A549 (cell line): ENCODE data around the gene MND1. TPM values are rescaled to one million over a fixed set of nuclear protein-coding genes. Genes with fewer than 3 reads are reported as not detected.

Experiments used
- ATAC-seq, 2 experiments: fragments of 200-7000 bp in 1 of 2; fragments of >200 bp in 1 of 2; cut with Nextera tagmentation in 1 of 2; cut with Tn5 transposase in 1 of 2; 3 replicates each; pipeline versions ENCODE4 v1.8.0 to v1.9.1; 2018 to 2020; ENCODE audit warnings: mild to moderate bottlenecking in 1 of 2, moderate library complexity in 1 of 2
- CTCF ChIA-PET: fragments of 300-600 bp; sonication (Branson Sonifier 250); formaldehyde crosslinking; extraction: SDS; loops from one replicate; lab custom pipeline; 2021; ENCODE audit warnings: antibody characterized with exemption, inconsistent platforms; lab: Yijun Ruan, JAX
- POLR2A ChIA-PET: fragments of 350-600 bp; formaldehyde crosslinking; extraction: SDS; loops from one replicate; lab custom pipeline; 2021; ENCODE audit warnings: antibody characterized with exemption, inconsistent platforms; lab: Yijun Ruan, JAX
- DNase-seq, 2 experiments: peaks; one replicate each; pipeline versions ENCODE4 v3.0.0 to v3.0.0-alpha.2; 2011 to 2016; ENCODE audit warnings: low read depth in 1 of 2, low spot score in 1 of 2
- FAIRE-seq: peaks from 2 replicates; lab custom pipeline; 2011; peaks lifted over from hg19 to GRCh38; lab: Jason Lieb, UNC
- H3K27ac ChIP-seq, 2 experiments: fragments of >200 bp; sonication (Bioruptor Twin); formaldehyde crosslinking; 3 replicates each; pipeline ENCODE4 v1.5.1; 2016 to 2017
- H3K4me1 ChIP-seq: fragments of >200 bp; sonication (Bioruptor Twin); formaldehyde crosslinking; 3 replicates; pipeline ENCODE4 v1.6.1; 2016
- H3K4me2 ChIP-seq: fragments of >200 bp; sonication (Bioruptor Twin); formaldehyde crosslinking; 3 replicates; pipeline ENCODE4 v1.6.1; 2016
- H3K4me3 ChIP-seq: fragments of >200 bp; sonication (Bioruptor Twin); formaldehyde crosslinking; 3 replicates; pipeline ENCODE4 v1.5.1; 2016
- H3K9me3 ChIP-seq: fragments of >200 bp; sonication (Bioruptor Twin); formaldehyde crosslinking; 3 replicates; pipeline ENCODE4 v1.6.1; 2016
- CHD2 ChIP-seq: fragments of 150-350 bp; IDR thresholded peaks from 2 replicates; pipeline ENCODE4 v1.6.1; 2014; ENCODE audit warnings: low read length; ENCODE audit not compliant: partially characterized antibody
- EHF ChIP-seq: fragments of 250-450 bp; sonication (Bioruptor Pico); IDR thresholded peaks from 2 replicates; pipeline ENCODE4 v1.5.0; 2020; ENCODE audit warnings: mild to moderate bottlenecking
- EP300 ChIP-seq, 2 experiments: fragments of >200 bp; sonication (Bioruptor Twin); formaldehyde crosslinking; IDR thresholded peaks; 2 replicates in 1 of 2; 3 replicates in 1 of 2; pipeline ENCODE4 v1.6.1; 2016 to 2017
- FOSB ChIP-seq: fragments of 250-450 bp; sonication (Bioruptor Pico); IDR thresholded peaks from 2 replicates; pipeline ENCODE4 v1.5.0; 2020; ENCODE audit warnings: mild to moderate bottlenecking, moderate library complexity
- GATA3 ChIP-seq: IDR thresholded peaks from 2 replicates; pipeline ENCODE4 v1.6.1; 2012; ENCODE audit warnings: borderline replicate concordance
- HDAC2 ChIP-seq: fragments of 200-600 bp; sonication (generic); IDR thresholded peaks from 2 replicates; pipeline ENCODE4 v1.6.1; 2016
- HOXB5 ChIP-seq: fragments of 250-450 bp; sonication (Bioruptor Pico); IDR thresholded peaks from 2 replicates; pipeline ENCODE4 v1.5.0; 2020; ENCODE audit warnings: mild to moderate bottlenecking, moderate library complexity
- JUN ChIP-seq, 2 experiments: fragments of >200 bp; sonication (Bioruptor Twin); formaldehyde crosslinking; IDR thresholded peaks; 2 replicates in 1 of 2; 3 replicates in 1 of 2; pipeline ENCODE4 v1.6.1; 2016 to 2017
- JUNB ChIP-seq: fragments of >200 bp; sonication (Bioruptor Twin); formaldehyde crosslinking; IDR thresholded peaks from 2 replicates; pipeline ENCODE4 v1.6.1; 2016
- KDM5A ChIP-seq: fragments of 200-600 bp; sonication (generic); IDR thresholded peaks from 2 replicates; pipeline ENCODE4 v1.6.1; 2016; ENCODE audit warnings: antibody characterized with exemption, mild to moderate bottlenecking
- MAFK ChIP-seq: fragments of 450-650 bp; IDR thresholded peaks from 2 replicates; pipeline ENCODE4 v1.6.1; 2014; ENCODE audit not compliant: partially characterized antibody
- MAZ ChIP-seq: fragments of 150-350 bp; IDR thresholded peaks from 2 replicates; pipeline ENCODE4 v1.6.1; 2014; ENCODE audit warnings: antibody characterized with exemption, low read depth, low read length, borderline replicate concordance
- PHF8 ChIP-seq: fragments of 200-600 bp; sonication (generic); IDR thresholded peaks from 2 replicates; pipeline ENCODE4 v1.6.1; 2016; ENCODE audit warnings: low read depth, mild to moderate bottlenecking, antibody characterized with exemption, moderate library complexity, borderline replicate concordance
- POLR2A ChIP-seq: IDR thresholded peaks from 2 replicates; pipeline ENCODE4 v1.6.1; 2012; ENCODE audit warnings: mild to moderate bottlenecking, low read length
- RAD21 ChIP-seq, 2 experiments: fragments of >200 bp in 1 of 2; sonication (Bioruptor Twin) in 1 of 2; formaldehyde crosslinking in 1 of 2; IDR thresholded peaks in 1 of 2; conservative IDR thresholded peaks in 1 of 2; 2 replicates in 1 of 2; 3 replicates in 1 of 2; pipeline ENCODE4 v1.6.1; 2012 to 2018; ENCODE audit warnings: inconsistent platforms in 1 of 2
- RCOR1 ChIP-seq: fragments of 150-350 bp; IDR thresholded peaks from 2 replicates; pipeline ENCODE4 v1.6.1; 2014; ENCODE audit warnings: antibody characterized with exemption, low read length, low read depth
- SMC3 ChIP-seq: fragments of >200 bp; sonication (Bioruptor Twin); formaldehyde crosslinking; IDR thresholded peaks from 3 replicates; pipeline ENCODE4 v1.6.1; 2018; ENCODE audit warnings: inconsistent platforms
- ZFP36 ChIP-seq: fragments of 450-650 bp; IDR thresholded peaks from 2 replicates; pipeline ENCODE4 v1.6.1; 2014; ENCODE audit warnings: borderline replicate concordance; ENCODE audit not compliant: partially characterized antibody
- ZNF302 ChIP-seq: fragments of 250-450 bp; sonication (Bioruptor Pico); IDR thresholded peaks from 2 replicates; pipeline ENCODE4 v1.9.0; 2021; ENCODE audit warnings: inconsistent platforms, mild to moderate bottlenecking, moderate library complexity
- ZSCAN20 ChIP-seq: fragments of 250-450 bp; sonication (Bioruptor Pico); IDR thresholded peaks from 2 replicates; pipeline ENCODE4 v1.8.0; 2022; ENCODE audit warnings: mild to moderate bottlenecking, moderate library complexity
- WGBS: methylation state at CpG from one replicate; pipeline ENCODE4 v1.1.6; 2017; ENCODE audit errors: missing lambda C conversion rate; 5-methylcytosine and 5-hydroxymethylcytosine counted together
- polyA minus RNA-seq: library from RNA; depleted of rRNA, polyadenylated mRNA; stranded (reverse); fragments of >200 nt; gene quantifications from 2 replicates; pipeline ENCODE4 v1.2.3, GENCODE V29; 2011; rRNA and poly(A)+ RNA removed
- polyA plus RNA-seq, 4 experiments: library from polyadenylated mRNA; depleted of rRNA in 3 of 4; stranded (reverse); fragments of >200 nt; fragmentation: RNase III in 1 of 4; extraction: RNeasy Plus Mini Kit Qiagen cat#74134 plus additional on column Dnase treatment in 1 of 4; gene quantifications; 2 replicates in 3 of 4; 3 replicates in 1 of 4; pipeline ENCODE4 v1.2.3, GENCODE V29; 2011 to 2017
- TF ChIP-seq, protein P1 (sequence below): fragments of 450-650 bp; IDR thresholded peaks from 2 replicates; pipeline ENCODE4 v1.6.1; 2014; ENCODE audit warnings: antibody characterized with exemption
- TF ChIP-seq, protein P2 (sequence below): IDR thresholded peaks from 2 replicates; pipeline ENCODE4 v1.6.1; 2012; ENCODE audit warnings: low read depth, borderline replicate concordance
- TF ChIP-seq, protein P3 (sequence below): fragments of 200-600 bp; sonication (generic); IDR thresholded peaks from 2 replicates; pipeline ENCODE4 v1.6.1; 2016; ENCODE audit warnings: antibody characterized with exemption, mild to moderate bottlenecking, moderate library complexity
- TF ChIP-seq, protein P4 (sequence below): fragments of >200 bp; sonication (Bioruptor Twin); formaldehyde crosslinking; IDR thresholded peaks from 3 replicates; pipeline ENCODE4 v1.6.1; 2016
- TF ChIP-seq, protein P5 (sequence below): fragments of >200 bp; sonication (Bioruptor Twin); formaldehyde crosslinking; IDR thresholded peaks from 3 replicates; pipeline ENCODE4 v1.5.1; 2016
- TF ChIP-seq, protein P6 (sequence below): IDR thresholded peaks from 2 replicates; pipeline ENCODE4 v1.6.1; 2012

MND1 gene, protein sequence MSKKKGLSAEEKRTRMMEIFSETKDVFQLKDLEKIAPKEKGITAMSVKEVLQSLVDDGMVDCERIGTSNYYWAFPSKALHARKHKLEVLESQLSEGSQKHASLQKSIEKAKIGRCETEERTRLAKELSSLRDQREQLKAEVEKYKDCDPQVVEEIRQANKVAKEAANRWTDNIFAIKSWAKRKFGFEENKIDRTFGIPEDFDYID
- polyA plus RNA-seq (2011; rRNA removed) = 8.3 and 16.6 TPM in 2 replicates
- polyA plus RNA-seq (2012; cell fraction: cytosol; rRNA removed) = 3.9 and 6.4 TPM in 2 replicates
- 0.54 and 1.6 TPM in 2 replicates for polyA plus RNA-seq (2012; cell fraction: nucleus; rRNA removed)
- polyA plus RNA-seq (2017; fragmentation: RNase III; extraction: RNeasy Plus Mini Kit Qiagen cat#74134 plus additional on column Dnase treatment) = 14.7 to 16.5 TPM (median 16.3 TPM) in 3 replicates
- polyA minus RNA-seq = 0.97 and 2.0 TPM in 2 replicates

DNA sequence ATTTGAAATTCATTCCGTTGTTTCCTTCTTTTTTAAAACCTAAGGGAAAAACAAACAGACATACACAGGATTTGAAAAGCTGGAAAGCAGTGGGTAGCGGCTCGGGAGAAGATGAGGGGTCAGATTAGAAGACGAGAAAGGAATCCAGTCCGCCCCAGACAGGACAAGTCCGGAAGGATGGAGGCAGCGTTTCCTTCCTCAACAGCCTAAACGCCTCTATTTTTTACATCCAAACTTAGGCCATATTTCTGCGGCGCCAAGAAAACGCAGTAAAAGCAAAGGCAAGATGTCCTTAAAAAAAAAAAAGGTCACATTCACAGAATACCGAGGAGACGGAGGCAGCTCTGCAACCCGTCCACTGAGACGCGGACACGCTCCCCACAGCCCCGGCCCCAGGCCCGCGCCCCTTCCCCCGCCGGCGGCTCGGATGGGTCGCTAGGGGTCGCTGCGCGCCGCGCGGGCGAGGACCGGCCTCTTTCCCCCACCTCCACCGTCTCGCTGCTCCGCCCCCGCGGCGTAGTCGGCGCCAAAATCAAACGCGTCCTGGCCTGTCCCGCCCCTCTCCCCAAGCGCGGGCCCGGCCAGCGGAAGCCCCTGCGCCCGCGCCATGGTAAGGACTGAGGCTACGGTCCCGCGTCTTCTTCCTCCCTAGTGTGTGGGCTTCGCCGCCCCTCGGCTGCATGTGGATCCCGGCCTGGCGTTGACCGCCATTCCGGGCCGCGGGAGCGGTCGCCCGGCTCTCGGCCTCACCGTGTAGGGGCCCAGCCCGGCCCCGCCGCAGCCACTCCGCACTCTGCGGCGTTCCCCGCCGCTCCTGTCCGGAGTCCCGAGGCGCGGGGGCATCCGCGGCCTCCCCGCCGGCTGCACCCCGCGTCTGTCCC is at the start of gene MND1:
MND1 (plus strand) TSS at position 558 of the 881 bp plus-strand sequence; CDS start at position 608, 50 bp downstream.
- FAIRE-seq (no peak), DNase-seq (peak; percentile 66 to 80), ATAC-seq (peak; percentile 90 to 96)
- WGBS = 5% methylated on average over 23 of the region's 86 CpGs
- Histone ChIP-seq H3K9me3 (no peaks in the 10 kb centered on the region), H3K4me1 (peaks cover 19% of the 10 kb centered on the region; the same call in 2 of the 3 replicates), H3K4me3 (peak within 1 kb of the TSS; percentile 96), H3K4me2 (peak within 1 kb of the TSS; percentile 95), H3K27ac (peak within 1 kb of the TSS; percentile 86 to 94)
- ChIA-PET CTCF (interaction anchor here (0.7 to 2.9 kb wide), 14 partner anchors 14 to 406 kb away, joined by 3 to 16 read pairs (median 4); partner anchors contain the start of gene TMEM131L), POLR2A (no interaction called here)
- TF ChIP-seq KDM5A (peak; percentile 88), JUN (IDR thresholded peaks at IDR 0.05) (peak in 1 of 2 experiments; percentile 54; a peak in 2 of 5 replicates), JUNB (no peak), POLR2A (peak; percentile 48), RCOR1 (no peak), MAFK (no peak), ZFP36 (no peak), ZNF302 (CRISPR knock-in tag) (no peak), EP300 (IDR thresholded peaks at IDR 0.05) (no peak), RAD21 (conservative IDR thresholded peaks at IDR 0.05 in 1 of 2, IDR thresholded peaks at IDR 0.05 in 1 of 2) (peak; percentile 64 to 92), GATA3 (no peak), HOXB5 (CRISPR knock-in tag) (no peak), CHD2 (no peak), MAZ (peak; percentile 66; the same call in 1 of the 2 replicates), EHF (CRISPR knock-in tag) (no peak), ZSCAN20 (CRISPR knock-in tag) (no peak), HDAC2 (0 out of 2 replicates have a peak, but pooled peaks have one; percentile 46), FOSB (CRISPR knock-in tag) (no peak), PHF8 (peak; percentile 62; the same call in 1 of the 2 replicates), SMC3 (peak; percentile 77)
- TF ChIP-seq, protein P1, sequence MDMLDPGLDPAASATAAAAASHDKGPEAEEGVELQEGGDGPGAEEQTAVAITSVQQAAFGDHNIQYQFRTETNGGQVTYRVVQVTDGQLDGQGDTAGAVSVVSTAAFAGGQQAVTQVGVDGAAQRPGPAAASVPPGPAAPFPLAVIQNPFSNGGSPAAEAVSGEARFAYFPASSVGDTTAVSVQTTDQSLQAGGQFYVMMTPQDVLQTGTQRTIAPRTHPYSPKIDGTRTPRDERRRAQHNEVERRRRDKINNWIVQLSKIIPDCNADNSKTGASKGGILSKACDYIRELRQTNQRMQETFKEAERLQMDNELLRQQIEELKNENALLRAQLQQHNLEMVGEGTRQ = no peak
- TF ChIP-seq, protein P2, sequence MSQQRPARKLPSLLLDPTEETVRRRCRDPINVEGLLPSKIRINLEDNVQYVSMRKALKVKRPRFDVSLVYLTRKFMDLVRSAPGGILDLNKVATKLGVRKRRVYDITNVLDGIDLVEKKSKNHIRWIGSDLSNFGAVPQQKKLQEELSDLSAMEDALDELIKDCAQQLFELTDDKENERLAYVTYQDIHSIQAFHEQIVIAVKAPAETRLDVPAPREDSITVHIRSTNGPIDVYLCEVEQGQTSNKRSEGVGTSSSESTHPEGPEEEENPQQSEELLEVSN = peak; percentile 54; the same call in 1 of the 2 replicates
- TF ChIP-seq, protein P3, sequence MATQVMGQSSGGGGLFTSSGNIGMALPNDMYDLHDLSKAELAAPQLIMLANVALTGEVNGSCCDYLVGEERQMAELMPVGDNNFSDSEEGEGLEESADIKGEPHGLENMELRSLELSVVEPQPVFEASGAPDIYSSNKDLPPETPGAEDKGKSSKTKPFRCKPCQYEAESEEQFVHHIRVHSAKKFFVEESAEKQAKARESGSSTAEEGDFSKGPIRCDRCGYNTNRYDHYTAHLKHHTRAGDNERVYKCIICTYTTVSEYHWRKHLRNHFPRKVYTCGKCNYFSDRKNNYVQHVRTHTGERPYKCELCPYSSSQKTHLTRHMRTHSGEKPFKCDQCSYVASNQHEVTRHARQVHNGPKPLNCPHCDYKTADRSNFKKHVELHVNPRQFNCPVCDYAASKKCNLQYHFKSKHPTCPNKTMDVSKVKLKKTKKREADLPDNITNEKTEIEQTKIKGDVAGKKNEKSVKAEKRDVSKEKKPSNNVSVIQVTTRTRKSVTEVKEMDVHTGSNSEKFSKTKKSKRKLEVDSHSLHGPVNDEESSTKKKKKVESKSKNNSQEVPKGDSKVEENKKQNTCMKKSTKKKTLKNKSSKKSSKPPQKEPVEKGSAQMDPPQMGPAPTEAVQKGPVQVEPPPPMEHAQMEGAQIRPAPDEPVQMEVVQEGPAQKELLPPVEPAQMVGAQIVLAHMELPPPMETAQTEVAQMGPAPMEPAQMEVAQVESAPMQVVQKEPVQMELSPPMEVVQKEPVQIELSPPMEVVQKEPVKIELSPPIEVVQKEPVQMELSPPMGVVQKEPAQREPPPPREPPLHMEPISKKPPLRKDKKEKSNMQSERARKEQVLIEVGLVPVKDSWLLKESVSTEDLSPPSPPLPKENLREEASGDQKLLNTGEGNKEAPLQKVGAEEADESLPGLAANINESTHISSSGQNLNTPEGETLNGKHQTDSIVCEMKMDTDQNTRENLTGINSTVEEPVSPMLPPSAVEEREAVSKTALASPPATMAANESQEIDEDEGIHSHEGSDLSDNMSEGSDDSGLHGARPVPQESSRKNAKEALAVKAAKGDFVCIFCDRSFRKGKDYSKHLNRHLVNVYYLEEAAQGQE = no peak
- TF ChIP-seq, protein P4, sequence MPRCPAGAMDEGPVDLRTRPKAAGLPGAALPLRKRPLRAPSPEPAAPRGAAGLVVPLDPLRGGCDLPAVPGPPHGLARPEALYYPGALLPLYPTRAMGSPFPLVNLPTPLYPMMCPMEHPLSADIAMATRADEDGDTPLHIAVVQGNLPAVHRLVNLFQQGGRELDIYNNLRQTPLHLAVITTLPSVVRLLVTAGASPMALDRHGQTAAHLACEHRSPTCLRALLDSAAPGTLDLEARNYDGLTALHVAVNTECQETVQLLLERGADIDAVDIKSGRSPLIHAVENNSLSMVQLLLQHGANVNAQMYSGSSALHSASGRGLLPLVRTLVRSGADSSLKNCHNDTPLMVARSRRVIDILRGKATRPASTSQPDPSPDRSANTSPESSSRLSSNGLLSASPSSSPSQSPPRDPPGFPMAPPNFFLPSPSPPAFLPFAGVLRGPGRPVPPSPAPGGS = no peak
- TF ChIP-seq, protein P5, sequence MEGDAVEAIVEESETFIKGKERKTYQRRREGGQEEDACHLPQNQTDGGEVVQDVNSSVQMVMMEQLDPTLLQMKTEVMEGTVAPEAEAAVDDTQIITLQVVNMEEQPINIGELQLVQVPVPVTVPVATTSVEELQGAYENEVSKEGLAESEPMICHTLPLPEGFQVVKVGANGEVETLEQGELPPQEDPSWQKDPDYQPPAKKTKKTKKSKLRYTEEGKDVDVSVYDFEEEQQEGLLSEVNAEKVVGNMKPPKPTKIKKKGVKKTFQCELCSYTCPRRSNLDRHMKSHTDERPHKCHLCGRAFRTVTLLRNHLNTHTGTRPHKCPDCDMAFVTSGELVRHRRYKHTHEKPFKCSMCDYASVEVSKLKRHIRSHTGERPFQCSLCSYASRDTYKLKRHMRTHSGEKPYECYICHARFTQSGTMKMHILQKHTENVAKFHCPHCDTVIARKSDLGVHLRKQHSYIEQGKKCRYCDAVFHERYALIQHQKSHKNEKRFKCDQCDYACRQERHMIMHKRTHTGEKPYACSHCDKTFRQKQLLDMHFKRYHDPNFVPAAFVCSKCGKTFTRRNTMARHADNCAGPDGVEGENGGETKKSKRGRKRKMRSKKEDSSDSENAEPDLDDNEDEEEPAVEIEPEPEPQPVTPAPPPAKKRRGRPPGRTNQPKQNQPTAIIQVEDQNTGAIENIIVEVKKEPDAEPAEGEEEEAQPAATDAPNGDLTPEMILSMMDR = peak; percentile 84
- TF ChIP-seq, protein P6, sequence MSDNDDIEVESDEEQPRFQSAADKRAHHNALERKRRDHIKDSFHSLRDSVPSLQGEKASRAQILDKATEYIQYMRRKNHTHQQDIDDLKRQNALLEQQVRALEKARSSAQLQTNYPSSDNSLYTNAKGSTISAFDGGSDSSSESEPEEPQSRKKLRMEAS = peak; percentile 53; the same call in 1 of the 2 replicates
